GM10248 (cell line): ENCODE measurements around the gene CCDC40.
A peak's percentile ranks its signal among the peaks of the same experiment; 100 is the strongest.

ENCODE experiments used
- CTCF ChIA-PET: fragments of 300-600 bp; sonication (Branson Sonifier 250); formaldehyde crosslinking; extraction: SDS; loops from one replicate; lab custom pipeline; 2021; ENCODE audit warnings: antibody characterized with exemption; lab: Yijun Ruan, JAX
- POLR2A ChIA-PET: fragments of 350-650 bp; sonication (Branson Sonifier 250); formaldehyde crosslinking; extraction: SDS; loops from one replicate; lab custom pipeline; 2020; ENCODE audit warnings: antibody characterized with exemption; lab: Yijun Ruan, JAX
- DNase-seq: peaks from one replicate; pipeline ENCODE4 v3.0.0; 2012; ENCODE audit errors: extremely low spot score
- CTCF ChIP-seq: IDR thresholded peaks from 2 replicates; pipeline ENCODE4 v1.5.1; 2012; ENCODE audit warnings: mild to moderate bottlenecking, low read depth; ENCODE audit errors: extremely low read depth, missing control alignments, control extremely low read depth

CCDC40 gene

GRCh38 chr17:80031691-80032430, 4.6 kb upstream of the CCDC40 start:
- ChIA-PET CTCF (interaction anchor here (1.1 kb wide), 1 partner anchor 23 kb away, joined by 4 read pairs; no protein-coding TSS in a partner anchor), POLR2A (interaction anchor here (0.6 kb wide), 1 partner anchor 114 kb away, joined by 3 read pairs; no protein-coding TSS in a partner anchor)
- no peak for DNase-seq
- no peak for TF ChIP-seq CTCF

GRCh38 chr17:80032614-80033171, 3.7 kb upstream of the CCDC40 start:
- ChIA-PET POLR2A (no interaction called here), CTCF (no interaction called here)
- no peak for DNase-seq
- no peak for TF ChIP-seq CTCF

- POLR2A ChIA-PET, result no interaction called here
Observed at GRCh38 chr17:80033840-80034239, 2.6 kb upstream of the CCDC40 start.

GRCh38 chr17:80034791-80035686, 1.4 kb upstream of the CCDC40 start:
- no peak for TF ChIP-seq CTCF
- CTCF ChIA-PET, result no interaction called here
- POLR2A ChIA-PET, result no interaction called here
- DNase-seq, result peak; percentile 44

More at GRCh38 chr17:80033840-80034239, 2.6 kb upstream of the CCDC40 start:
- DNase-seq, result no peak
- CTCF ChIA-PET, result interaction anchor here (0.7 kb wide), 1 partner anchor 27 kb away, joined by 3 read pairs; no protein-coding TSS in a partner anchor
- no peak for TF ChIP-seq CTCF

- no peak for DNase-seq
- no peak for TF ChIP-seq CTCF
- POLR2A ChIA-PET, result no interaction called here
- CTCF ChIA-PET, result no interaction called here
Observed at GRCh38 chr17:80035687-80035936, 830 bp upstream of the CCDC40 start, which contains the start of gene TBC1D16. Gene TBC1D16 (minus strand): TSS chr17:80035872. CDS start chr17:80013547, 22,325 bp downstream.

GRCh38 chr17:80036715-80037477, 454 bp downstream of the CCDC40 start:
- POLR2A ChIA-PET, result no interaction called here

More at GRCh38 chr17:80036715-80037477, 454 bp downstream of the CCDC40 start:
- TF ChIP-seq CTCF, result no peak
- CTCF ChIA-PET, result no interaction called here
- no peak for DNase-seq
